CD4-positive, alpha-beta T cell treated with Interleukin-1 beta for 1 hour (primary cell): ENCODE results near the gene EYA2.

Source experiments
- DNase-seq, 2 donors: peaks; one replicate each; pipeline ENCODE4 v3.0.0-alpha.2; 2020 to 2022

EYA2 gene

DNA sequence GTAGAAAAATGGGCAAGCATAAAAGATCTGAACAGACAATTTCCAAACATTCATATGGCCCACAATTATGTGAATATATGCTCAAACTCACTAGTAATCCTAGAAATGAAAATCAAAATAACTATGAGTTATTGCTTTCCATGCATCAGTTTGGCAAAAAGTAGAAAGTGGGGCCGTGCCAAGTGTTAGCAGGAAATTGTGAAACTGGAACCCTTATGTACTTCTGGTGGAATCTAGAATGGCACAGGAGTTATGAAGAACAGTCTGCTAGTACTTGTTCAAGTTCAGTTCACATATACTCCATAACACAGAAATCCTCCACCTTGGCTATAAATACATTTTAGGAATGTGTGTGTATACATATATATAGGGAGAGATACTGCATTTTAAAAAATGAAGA lies 89.8 kb downstream of the EYA2 start:
- DNase-seq, result no peak

DNA sequence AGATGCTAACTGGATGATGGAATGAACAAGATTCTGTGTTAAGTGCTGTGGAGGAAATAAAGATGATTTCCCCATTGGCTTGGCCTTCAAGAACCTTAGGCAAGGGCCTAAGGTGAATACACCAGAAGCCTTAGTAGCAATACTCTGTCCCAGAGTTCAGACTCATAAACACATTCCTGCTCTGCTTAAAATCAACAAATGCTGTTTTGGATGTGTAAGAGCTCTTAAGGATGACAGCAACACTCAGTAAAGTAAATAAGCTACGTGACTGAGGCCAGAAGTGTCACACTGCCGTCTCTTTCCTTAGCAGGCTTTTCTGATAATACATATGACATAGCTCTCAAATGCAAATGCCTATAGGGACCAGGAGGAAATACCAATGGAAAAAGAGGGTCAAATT lies 90.6 kb downstream of the EYA2 start:
- no peak for DNase-seq

DNA sequence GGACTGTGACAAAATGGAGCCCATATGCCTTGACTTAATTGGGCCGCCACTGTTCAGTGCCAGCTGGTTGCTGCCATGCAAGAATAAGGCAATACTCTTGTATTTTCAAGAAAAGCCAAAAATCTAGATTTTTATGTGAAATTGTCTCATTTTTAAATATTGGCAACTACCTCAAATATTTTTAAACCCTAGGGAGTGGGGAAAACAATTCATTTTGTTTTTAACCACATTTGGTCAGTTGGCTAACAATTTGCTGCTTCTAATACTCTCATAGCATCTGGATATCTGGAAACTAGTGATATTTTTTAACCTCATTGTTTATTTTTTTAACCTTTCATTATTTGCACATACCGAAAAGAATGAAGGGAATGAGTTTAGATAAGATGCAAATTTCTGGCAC lies 91.0 kb downstream of the EYA2 start:
- DNase-seq, result no peak

DNA sequence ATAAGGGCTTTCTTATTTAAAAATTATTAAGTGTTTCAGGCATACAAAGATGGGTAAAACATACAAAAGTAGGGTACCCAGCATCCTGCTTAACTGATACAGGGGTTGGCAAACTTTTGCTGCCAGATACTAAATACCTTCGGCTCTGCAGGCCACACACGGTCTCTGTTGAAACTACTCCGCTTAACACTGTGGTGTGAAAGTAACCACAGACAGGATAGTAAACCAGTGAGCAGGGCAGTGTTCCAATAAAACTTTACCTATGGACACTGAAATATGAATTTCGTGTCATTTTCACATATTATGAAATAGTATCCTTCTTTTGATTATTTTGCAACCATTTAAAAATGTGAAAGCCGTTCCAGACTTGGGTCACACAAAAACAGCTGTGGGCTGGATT lies 92.4 kb downstream of the EYA2 start:
- DNase-seq, result no peak

DNA sequence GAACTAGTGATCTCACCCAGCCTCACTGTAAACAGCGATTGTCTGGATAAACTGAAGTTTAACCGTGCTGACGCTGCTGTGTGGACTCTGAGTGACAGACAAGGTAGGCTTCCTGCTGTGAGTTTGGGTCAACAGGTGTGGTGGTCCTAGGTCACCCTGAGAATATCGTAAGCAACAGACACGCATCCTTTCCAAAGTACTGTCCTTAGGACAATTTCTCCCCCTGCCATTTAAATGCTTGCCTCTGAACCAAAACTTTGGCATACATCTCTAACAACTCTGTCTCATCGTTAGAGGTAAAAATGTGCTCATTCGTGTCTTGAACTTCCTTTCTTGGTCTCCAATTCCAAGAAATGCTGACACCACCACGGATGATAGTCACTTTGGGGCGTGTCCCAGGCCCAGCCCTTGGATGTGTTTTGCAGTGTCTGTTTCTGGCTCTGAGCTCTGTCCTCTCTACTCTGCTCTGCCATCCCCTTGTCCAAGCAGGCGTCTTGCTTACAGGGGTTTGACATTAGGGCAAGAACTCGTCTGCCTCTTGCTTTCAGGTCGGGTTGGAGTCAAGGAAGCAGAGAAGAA lies 95.5 kb downstream of the EYA2 start:
- DNase-seq, result no peak

DNA sequence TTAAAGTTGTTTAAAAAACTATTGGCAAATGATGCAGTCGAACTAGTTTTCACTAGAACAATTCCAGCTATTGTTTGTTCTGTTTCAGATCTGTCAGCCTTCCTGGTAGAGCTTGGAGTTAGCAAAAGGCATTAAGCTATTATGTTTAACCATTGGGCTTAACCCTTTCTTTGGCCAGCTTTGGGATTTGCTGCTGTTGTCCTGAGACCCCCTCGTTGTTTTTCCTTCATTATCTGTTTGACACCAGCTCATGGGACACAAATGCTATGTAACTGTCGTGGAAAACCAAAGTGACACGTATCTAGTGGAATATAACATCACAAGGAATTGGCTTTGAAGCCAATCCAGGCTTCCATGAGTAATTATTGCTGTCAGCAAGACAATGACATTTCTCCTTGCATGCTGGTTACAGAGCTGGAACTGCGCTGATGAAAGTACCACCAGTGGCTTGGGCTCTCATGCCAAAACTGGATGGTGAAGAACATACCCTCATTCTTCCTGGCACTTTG lies 96.0 kb downstream of the EYA2 start:
- no peak for DNase-seq

DNA sequence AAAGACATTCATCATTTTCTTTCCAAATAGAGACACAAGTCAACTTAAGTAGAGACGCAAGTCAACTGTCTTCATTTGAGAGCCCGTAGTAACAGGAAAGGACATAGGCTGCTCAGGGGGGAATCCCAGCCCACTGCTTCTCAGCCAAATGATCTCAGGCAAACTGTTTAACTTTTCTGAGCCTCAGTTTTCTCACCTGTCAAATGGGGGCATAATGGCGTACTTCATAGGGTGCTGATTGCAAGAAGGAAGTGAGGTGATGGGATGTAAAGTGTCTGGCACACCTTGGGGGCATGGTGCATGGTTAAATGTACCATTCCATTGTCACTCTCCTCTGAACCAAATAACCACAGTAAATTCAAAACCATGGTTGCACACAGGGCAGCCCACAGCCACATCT lies 96.5 kb downstream of the EYA2 start:
- DNase-seq, result no peak

DNA sequence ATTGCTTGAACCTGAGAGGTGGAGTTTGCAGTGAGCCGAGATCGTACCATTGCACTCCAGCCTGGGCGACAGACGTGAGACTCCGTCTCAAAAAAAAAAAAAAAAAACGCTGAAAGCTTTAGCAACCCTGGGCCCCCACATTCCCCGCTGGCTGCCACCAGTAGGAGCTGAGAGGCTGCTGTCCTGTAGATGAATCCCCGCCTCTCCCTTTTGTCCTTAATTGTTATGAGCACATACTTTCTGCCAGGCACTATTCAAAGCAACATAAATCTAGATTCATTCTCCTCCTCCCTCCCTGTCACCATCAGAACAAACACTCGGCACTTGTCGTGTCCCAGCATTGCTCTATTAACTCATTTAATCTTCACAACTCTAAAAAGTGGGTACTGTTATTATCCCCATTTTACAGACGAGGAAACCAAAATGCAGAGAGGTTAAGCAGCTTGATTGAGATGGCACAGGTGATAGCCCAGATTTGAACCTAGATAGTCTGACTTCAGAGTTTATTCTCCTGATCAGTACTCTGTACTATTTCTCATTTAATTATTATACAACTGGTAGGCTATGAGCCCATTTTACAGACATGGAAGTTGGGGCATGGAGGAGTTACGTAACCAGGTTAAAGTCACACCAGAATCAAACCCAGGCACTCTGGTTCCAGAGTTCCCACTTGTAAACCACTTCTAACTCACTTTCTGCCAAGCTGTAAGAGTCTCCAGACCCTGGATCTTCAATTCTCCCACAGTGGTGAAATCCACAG lies 97.4 kb downstream of the EYA2 start:
- DNase-seq, result no peak

DNA sequence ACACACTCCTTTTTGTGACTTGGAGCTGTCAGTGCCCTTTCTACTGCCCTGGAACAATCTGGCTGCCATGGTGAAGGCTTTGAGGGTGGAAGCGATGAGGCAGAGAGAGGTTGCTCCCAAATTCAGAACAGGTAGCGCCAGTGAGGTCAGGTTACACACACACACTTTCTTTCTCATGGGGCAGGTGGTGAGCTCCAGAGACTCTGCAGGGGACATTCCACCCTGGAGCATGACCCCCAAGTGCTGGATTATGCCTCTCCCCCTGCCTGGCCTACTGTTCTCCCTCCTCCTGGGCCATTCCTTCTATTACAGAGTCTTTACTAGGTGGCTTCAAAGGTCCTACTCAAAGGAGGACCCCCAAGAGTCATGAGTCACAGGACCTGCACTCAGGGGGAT lies 98.0 kb downstream of the EYA2 start:
- DNase-seq, result no peak

DNA sequence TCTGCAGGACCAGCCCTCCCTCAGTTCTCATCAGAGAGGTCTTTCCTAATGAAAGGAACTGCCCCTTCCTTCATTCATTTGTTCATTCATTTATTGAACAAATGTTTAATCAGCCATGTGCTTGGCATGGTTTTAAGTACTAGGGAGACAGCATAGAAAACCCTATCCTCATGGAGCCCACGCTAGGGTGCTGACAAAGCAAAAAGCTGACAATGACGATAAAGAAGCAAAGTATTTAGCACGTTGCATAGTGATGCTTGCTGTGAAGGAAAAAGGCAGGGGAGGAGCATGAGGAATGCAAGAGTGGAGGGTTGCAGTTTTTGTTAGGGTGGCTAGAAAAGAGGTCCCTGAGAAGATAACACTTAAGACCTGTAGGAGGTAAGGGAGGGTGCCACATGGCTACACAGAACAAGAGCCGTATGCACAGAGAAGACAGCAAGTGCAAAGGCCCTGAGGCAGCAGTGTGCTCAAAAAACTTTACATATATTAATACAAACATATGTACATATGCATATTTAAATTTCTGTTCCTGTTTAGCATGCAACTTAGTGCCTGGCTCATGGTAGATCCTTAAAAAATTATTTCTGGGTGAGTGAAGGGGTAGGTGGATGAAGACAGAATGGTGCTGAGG lies 98.9 kb downstream of the EYA2 start:
- no peak for DNase-seq

DNA sequence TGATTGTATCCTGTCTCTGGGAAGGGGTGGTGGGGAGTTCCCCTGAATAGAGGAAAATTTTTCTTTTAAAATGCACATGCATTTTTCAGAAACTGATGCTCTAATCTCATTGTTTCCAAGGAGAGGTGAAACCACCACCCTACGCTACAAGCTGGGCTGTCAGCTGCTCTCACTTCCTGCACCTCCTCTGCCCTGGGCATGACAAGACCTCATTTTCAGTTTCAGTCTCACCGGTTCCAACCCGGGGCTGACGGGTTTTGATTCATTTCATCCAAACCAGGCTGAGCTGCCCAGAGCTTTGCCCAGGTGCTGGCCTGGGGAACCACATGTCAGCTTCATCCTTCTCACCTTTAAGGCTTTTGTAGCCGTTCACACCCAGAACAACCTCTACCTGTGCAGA lies 99.7 kb downstream of the EYA2 start:
- DNase-seq, result peak in 1 of 2 donors; percentile 34

DNA sequence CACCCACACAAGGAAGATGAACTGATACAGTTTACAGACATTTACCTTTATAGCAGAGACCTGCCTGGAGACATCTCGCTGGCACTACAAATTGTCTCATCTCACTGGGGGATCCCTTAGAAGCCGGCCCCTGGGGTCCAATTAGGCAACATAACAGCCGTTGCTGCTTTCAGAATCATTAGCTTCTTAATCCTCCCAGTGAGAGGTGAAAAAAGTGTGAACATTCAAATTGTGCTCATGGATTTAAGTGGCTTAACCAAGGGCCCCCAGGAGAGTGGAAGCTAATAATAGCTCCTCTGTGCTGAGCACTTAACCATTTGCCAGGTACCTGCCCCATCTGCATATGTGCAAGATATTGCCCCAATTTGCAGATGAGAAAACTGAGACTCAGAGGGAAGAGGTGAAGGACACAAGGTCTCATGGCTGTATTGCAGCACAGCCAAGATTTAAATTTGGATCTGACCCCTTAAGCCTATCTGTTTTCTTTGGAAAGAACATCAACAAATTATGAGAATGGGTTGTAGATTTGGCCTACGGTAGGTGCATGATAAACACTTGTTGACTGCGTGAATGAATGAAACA lies 101.0 kb downstream of the EYA2 start:
- DNase-seq, result no peak

DNA sequence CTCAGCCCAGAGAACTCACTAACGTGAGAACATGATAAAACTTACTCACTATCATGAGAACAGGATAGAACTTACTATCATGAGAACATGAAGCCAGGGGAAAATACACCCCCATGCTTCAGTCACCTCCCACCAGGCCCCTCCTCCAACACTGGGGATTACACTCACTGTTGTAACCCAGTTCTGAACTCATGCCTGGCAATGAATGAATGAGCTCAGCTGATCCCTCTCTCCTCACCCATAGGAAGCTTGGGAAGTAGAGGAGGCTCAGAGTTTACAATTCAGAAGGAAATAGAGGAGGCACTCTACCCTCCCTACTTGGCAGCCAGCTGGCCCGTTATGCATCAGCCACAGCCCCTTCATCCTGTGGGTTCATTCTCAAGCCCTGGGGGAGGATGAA lies 102.5 kb downstream of the EYA2 start:
- DNase-seq, result no peak

DNA sequence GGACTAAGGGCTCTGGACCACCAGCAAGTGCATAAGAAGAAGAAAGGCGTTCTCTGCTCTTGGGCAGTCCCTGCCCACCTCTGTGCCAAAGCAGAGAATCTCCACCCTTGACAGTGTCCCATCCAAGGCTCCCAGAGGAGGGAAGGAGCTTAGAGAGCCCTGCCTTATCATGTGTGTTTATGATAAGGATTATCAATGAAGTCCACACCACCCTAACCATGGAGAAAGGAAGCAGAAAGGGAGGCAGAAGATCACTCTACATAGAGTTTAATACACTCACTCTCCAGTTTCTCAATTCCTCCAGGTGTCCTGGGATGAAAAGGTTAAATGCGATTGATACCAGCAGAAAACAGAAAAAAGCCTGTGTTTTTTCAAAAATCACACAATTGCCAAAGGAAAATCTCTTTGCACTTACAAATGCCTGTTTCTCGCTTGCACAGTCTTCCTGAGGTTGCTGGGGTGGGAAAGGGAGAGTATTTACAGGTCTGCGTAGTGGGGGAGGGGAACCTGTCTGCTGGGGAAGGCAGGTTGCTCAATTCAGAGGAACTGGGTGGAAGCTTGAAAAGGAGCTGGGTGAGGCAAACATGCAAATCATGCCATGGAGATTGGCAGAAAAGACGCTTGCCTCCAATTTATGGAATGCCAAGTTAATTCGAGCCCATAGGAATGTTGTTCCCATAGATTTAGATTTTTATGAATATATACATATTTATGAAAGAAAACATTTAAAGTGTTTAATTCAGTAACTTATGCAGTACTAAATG lies 104.0 kb downstream of the EYA2 start:
- DNase-seq, result no peak

DNA sequence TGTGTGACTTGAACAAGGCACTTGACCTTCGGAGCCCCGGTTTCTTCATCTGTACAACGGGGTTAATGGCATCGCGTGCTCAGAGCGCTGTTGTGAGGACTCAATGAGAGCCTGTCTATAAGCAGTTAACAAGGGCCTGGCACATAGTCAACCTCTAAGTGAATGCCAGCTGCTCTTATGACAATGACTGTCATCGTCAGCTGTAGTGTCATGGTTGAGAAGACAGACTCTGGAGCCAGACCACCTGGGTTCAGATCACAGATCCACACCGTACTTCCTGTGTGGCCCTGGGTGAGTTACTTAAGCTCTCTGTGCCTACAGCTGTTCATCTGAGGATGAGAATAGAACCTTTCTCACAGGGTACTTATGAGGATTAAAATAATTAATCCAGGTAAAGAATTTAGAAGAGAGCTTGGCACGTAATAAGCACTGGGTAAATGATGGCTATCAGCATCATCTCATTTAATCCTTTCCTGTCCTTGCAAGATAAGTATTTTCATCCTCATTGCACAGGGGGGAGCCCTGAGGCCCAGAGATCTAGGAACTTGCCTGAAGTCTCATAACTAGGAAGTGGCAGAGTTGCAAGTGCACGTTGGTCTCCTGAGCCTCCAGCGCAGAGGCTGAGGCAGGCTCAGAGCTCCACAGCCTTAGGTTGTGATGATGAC lies 105.3 kb downstream of the EYA2 start:
- no peak for DNase-seq

DNA sequence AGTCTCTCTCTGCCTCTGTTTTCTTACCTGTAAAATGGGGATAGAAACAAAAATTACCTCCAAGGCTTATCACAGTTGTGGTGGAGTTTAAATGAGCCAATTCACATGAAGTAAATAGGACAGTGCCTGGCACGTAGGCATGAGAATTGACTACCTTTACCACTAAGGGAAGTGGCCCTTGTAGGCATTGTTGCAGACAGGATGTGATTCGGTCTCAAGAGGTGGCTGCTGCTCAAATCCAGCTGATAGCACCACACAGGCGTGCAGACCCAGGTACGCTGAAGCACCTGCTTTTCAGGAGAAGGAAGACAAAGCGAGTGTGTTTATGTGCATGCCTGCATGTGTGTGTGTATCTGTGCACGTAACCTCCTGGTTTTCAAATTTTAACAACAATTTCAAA lies 108.6 kb downstream of the EYA2 start:
- no peak for DNase-seq

DNA sequence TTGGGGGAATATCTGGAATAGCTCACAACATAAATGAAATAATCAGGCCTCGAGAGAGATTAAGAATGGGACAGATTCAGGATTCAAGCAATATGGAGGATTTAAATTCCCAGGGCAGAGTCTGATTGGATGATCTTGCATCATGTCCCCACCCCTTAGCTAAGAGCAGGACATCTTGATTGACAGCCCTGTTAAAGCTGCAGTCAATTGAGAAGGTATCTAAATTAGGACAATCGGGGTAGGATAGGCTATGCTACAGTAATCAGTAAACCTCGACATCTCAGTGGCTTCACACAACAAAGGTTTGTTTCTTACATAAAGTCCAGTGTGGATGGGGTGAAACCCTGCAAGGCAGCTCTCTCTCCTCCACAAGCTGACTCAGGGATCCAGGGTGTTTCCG lies 109.5 kb downstream of the EYA2 start:
- DNase-seq, result no peak

DNA sequence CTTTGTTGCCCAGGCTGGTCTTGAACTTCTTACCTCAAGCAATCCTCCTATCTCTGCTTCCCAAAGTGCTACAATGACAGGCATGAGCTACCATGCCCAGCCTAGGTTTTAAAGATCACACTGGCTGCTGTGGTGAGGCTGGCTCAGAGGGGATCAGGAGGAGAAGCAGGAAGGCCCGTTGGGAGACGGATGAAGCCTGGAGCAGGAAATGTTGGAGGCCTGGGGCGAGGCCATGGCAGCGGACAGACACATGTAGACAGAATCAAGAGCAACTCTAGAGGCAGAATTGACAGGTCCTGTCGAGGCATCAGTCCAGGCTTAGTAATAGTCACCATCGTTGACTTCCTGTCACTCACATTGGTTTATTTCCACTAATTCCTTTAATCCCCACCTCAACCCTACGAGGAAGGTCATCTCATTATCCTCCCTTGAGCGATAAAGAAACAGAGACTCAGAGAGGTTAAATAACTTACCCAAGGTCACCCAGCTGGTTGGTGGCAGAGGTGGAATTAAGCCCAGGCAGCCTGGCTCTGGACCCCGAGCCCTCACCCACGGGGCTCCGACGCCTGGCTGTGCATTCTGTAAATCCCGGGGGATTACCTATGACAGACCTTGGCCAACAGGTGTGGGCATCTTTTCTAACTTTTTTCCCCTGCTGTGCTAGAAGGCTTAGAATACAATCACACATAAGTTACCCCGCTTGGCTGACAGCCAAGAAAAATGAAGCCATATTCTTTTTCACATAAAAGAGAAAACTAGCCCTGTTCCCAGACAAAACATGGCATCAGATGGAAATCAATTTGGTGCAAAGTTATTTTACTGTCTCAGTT lies 113.4 kb downstream of the EYA2 start:
- no peak for DNase-seq

DNA sequence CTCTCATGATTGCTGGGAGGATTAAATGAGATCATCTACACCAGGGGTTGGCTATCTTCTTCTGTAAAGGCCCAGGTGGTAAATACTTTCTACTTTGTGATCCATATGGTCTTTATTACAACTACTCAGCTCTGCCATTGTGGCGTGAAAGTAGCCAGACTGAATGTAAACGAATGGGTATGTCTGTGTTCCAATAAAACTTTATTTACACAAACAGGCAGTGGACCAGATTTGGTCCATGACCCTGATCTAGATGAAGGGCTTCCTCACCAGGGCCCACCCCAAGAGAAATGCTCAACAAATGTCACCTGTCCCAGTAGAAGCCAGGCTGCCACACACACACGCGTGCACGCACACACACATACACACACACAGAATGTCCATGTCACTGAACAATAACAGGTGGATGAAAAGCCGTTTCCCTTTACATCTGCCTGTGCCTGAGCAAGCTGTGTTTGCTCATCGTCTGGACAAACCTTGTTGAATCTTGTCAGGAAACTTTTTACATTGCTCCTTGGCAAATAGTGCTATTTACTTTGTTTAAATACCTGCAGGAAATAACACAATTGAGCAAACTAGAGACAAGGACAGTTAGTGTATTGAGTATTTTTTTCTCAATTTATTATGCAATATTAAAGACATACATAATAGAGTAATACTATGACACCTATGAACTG lies 114.3 kb downstream of the EYA2 start:
- no peak for DNase-seq

DNA sequence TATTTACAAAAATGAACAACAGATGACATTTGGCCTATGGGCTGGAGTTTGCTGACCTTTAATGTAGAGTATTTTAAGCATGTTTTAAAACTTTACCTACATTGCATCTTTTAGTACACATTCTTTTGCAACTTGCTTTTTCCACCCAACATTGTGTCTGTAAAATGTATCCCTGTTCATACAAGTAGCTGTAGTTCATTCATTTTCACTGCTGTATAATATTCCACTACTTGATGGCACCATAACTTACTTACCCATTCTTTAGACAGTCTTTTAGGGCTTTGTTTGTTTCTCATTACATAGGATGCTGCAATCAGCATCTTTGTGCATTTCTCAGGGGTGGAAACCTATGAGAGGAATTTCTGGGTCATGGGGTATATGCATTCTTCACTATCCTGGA lies 115.1 kb downstream of the EYA2 start:
- no peak for DNase-seq

DNA sequence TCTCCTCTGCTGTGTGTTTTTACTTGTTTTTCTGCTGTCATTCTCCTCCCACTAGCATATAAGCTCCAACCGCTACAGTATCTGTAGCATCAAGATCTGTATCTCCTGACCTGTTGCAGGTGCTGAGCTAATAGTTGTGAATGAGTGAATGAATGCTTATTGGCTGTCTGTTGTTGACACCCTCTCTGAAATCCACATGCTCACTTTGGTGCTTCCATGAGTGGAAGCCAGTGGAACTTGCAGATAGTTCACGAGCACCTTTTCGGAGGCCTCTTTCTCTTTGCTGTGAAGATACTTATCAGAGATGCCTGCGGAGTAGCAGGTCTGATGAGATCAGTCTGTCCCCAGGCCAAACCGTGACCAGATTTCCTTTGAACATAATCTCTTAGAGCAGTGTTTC lies 117.3 kb downstream of the EYA2 start:
- no peak for DNase-seq
